SK-N-SH (cell line): ENCODE data around the gene LGR4. TPM values are rescaled to one million over a fixed set of nuclear protein-coding genes. Genes with fewer than 3 reads are reported as not detected.

Experiments used
- CTCF ChIA-PET: fragments of 300-600, 350-600 bp; formaldehyde crosslinking; extraction: SDS; loops from one replicate; lab custom pipeline; 2021; lab: Yijun Ruan, JAX
- POLR2A ChIA-PET: fragments of 350-600 bp; sonication (Branson Sonifier 250); formaldehyde crosslinking; extraction: SDS; loops from one replicate; lab custom pipeline; 2020; ENCODE audit warnings: antibody characterized with exemption, inconsistent platforms; lab: Yijun Ruan, JAX
- DNase-seq: peaks from one replicate; pipeline ENCODE4 v3.0.0; 2012
- H2AFZ ChIP-seq: fragments of 200-600 bp; sonication (generic); 2 replicates; pipeline ENCODE4 v1.8.1; 2016; ENCODE audit warnings: antibody characterized with exemption, mild to moderate bottlenecking, low read depth
- H3F3A ChIP-seq: fragments of 200-600 bp; sonication (generic); replicated peaks from 2 replicates; pipeline ENCODE3; 2016; ENCODE audit warnings: antibody characterized with exemption, mild to moderate bottlenecking; ENCODE audit not compliant: insufficient read depth
- H3K27ac ChIP-seq, 2 experiments: fragments of 200-500 bp in 1 of 2; fragments of 200-600 bp in 1 of 2; sonication (Bioruptor generic) in 1 of 2; sonication (generic), shearing (Covaris generic) in 1 of 2; 2 replicates each; pipeline versions ENCODE4 v1.5.1 to v1.6.1; 2014 to 2016; ENCODE audit warnings: low read depth in 2 of 2, inconsistent platforms in 1 of 2, low read length in 1 of 2, mild to moderate bottlenecking in 1 of 2, mixed read lengths in 1 of 2
- H3K27me3 ChIP-seq: fragments of 200-600 bp; sonication (generic), shearing (Covaris generic); 2 replicates; pipeline ENCODE4 v1.6.1; 2016; ENCODE audit warnings: mixed run types; ENCODE audit not compliant: insufficient read depth
- H3K36me3 ChIP-seq, 2 experiments: fragments of 200-500 bp in 1 of 2; fragments of 200-600 bp in 1 of 2; sonication (Bioruptor generic) in 1 of 2; sonication (generic) in 1 of 2; replicated peaks in 1 of 2; 2 replicates each; pipeline versions ENCODE3 to v1.5.1; 2014 to 2016; ENCODE audit warnings: low read length in 1 of 2, mild to moderate bottlenecking in 1 of 2; ENCODE audit not compliant: insufficient read depth in 2 of 2, control insufficient read depth in 1 of 2
- H3K4me1 ChIP-seq, 2 experiments: fragments of 200-500 bp in 1 of 2; fragments of 200-600 bp in 1 of 2; sonication (Bioruptor generic) in 1 of 2; sonication (generic), shearing (Covaris generic) in 1 of 2; 2 replicates each; pipeline versions ENCODE4 v1.5.1 to v1.6.1; 2014 to 2016; ENCODE audit warnings: low read depth in 1 of 2, low read length in 1 of 2, mixed run types in 1 of 2; ENCODE audit not compliant: insufficient read depth in 2 of 2, control insufficient read depth in 1 of 2
- H3K4me2 ChIP-seq: fragments of 200-600 bp; sonication (generic), shearing (Covaris generic); 2 replicates; pipeline ENCODE4 v1.6.1; 2017; ENCODE audit warnings: mixed run types
- H3K4me3 ChIP-seq, 2 experiments: fragments of 200-500 bp in 1 of 2; fragments of 200-600 bp in 1 of 2; sonication (Bioruptor generic) in 1 of 2; sonication (generic), shearing (Covaris generic) in 1 of 2; 2 replicates each; pipeline versions ENCODE4 v1.5.1 to v1.8.1; 2014 to 2016; ENCODE audit warnings: low read depth in 2 of 2, inconsistent platforms in 1 of 2, low read length in 1 of 2, mild to moderate bottlenecking in 1 of 2, mixed read lengths in 1 of 2, moderate library complexity in 1 of 2
- H3K79me2 ChIP-seq: fragments of 200-600 bp; sonication (generic); 2 replicates; pipeline ENCODE4 v1.8.1; 2017; ENCODE audit warnings: mild to moderate bottlenecking; ENCODE audit not compliant: insufficient read depth
- H3K9ac ChIP-seq: fragments of 200-600 bp; sonication (generic); 2 replicates; pipeline ENCODE4 v1.6.1; 2017; ENCODE audit warnings: mixed run types
- H3K9me2 ChIP-seq: fragments of 200-600 bp; sonication (generic); 2 replicates; pipeline ENCODE4 v1.6.1; 2017; ENCODE audit warnings: mixed run types
- H3K9me3 ChIP-seq: fragments of 200-600 bp; sonication (generic); 2 replicates; pipeline ENCODE4 v1.6.1; 2017; ENCODE audit warnings: mixed run types, mild to moderate bottlenecking, moderate library complexity
- H4K20me1 ChIP-seq: fragments of 200-600 bp; sonication (generic); 2 replicates; pipeline ENCODE4 v1.6.1; 2017; ENCODE audit warnings: mild to moderate bottlenecking, mixed run types; ENCODE audit not compliant: insufficient read depth
- FOSL2 ChIP-seq: IDR thresholded peaks from 2 replicates; pipeline ENCODE4 v1.4.0; 2012; ENCODE audit warnings: low read depth, mild to moderate bottlenecking, moderate library complexity, borderline replicate concordance
- FOXJ3 ChIP-seq: sonication (generic); formaldehyde crosslinking; IDR thresholded peaks from 2 replicates; pipeline ENCODE4 v1.5.1; 2020; ENCODE audit warnings: mild to moderate bottlenecking, missing genetic modification reagents
- GATA2 ChIP-seq: sonication (generic); formaldehyde crosslinking; IDR thresholded peaks from 2 replicates; pipeline ENCODE4 v1.5.0; 2020; ENCODE audit warnings: mild to moderate bottlenecking, missing genetic modification reagents
- JUND ChIP-seq: IDR thresholded peaks from 2 replicates; pipeline ENCODE4 v1.4.0; 2012
- MAX ChIP-seq: IDR thresholded peaks from 2 replicates; pipeline ENCODE4 v1.4.0; 2012; ENCODE audit warnings: low read depth
- MEF2A ChIP-seq: IDR thresholded peaks from 2 replicates; pipeline ENCODE4 v1.4.0; 2012; ENCODE audit warnings: low read depth, borderline replicate concordance
- MXI1 ChIP-seq: IDR thresholded peaks from 2 replicates; pipeline ENCODE4 v1.6.1; 2012; ENCODE audit warnings: mild to moderate bottlenecking, low read depth, low read length, improper control_type of control experiment
- PBX3 ChIP-seq: IDR thresholded peaks from 2 replicates; pipeline ENCODE4; 2012
- POLR2AphosphoS5 ChIP-seq: IDR thresholded peaks from 2 replicates; pipeline ENCODE4 v1.6.1; 2012; ENCODE audit warnings: low read depth, low read length
- RXRA ChIP-seq: IDR thresholded peaks from 2 replicates; pipeline ENCODE4 v1.4.0; 2012; ENCODE audit warnings: low read depth, mild to moderate bottlenecking, borderline replicate concordance
- TAF1 ChIP-seq: IDR thresholded peaks from 2 replicates; pipeline ENCODE4 v1.6.1; 2012; ENCODE audit warnings: low read depth, mild to moderate bottlenecking, low read length, moderate library complexity, borderline replicate concordance
- TCF12 ChIP-seq: IDR thresholded peaks from 2 replicates; pipeline ENCODE4 v1.4.0; 2012
- TEAD4 ChIP-seq: IDR thresholded peaks from 2 replicates; pipeline ENCODE4 v1.4.0; 2012; ENCODE audit warnings: mild to moderate bottlenecking, borderline replicate concordance; ENCODE audit not compliant: insufficient read depth
- USF2 ChIP-seq: fragments of 150-350 bp; IDR thresholded peaks from 2 replicates; pipeline ENCODE4 v1.6.1; 2017; ENCODE audit warnings: antibody characterized with exemption, low read length, low read depth, borderline replicate concordance
- YY1 ChIP-seq: IDR thresholded peaks from 2 replicates; pipeline ENCODE4 v1.4.0; 2012; ENCODE audit warnings: low read depth, mild to moderate bottlenecking
- WGBS: methylation state at CpG from one replicate; pipeline ENCODE4 v1.1.6; 2017; ENCODE audit warnings: low lambda C conversion rate; 5-methylcytosine and 5-hydroxymethylcytosine counted together
- polyA plus RNA-seq, 3 experiments: library from polyadenylated mRNA; depleted of rRNA; stranded (reverse); fragments of >200 nt; gene quantifications; 2 replicates each; pipeline ENCODE4 v1.2.3, GENCODE V29; 2012

Gene LGR4
- polyA plus RNA-seq, 1 of the 3 experiments (the other 2 are of a cell fraction): 2.6 TPM

- DNase-seq: no peak
- Histone ChIP-seq H3F3A (no peaks in the 10 kb centered on the region), H3K9me2 (no peaks in the 10 kb centered on the region), H3K4me1 (peaks cover 4 to 10% of the 10 kb centered on the region in 2 experiments; a peak in 3 of 4 replicates), H3K27ac (no peak overlapping the region), H4K20me1 (no peaks in the 10 kb centered on the region), H3K9me3 (no peaks in the 10 kb centered on the region), H3K4me3 (no peak overlapping the region), H3K9ac (no peak overlapping the region), H2AFZ (no peak overlapping the region), H3K4me2 (no peak overlapping the region), H3K36me3 (no peaks in the 10 kb centered on the region), H3K79me2 (no peaks in the 10 kb centered on the region; the same call in 1 of the 2 replicates), H3K27me3 (no peaks in the 10 kb centered on the region)
- TF ChIP-seq TAF1 (no peak), TEAD4 (no peak), MAX (no peak), POLR2AphosphoS5 (no peak), MXI1 (no peak)
- CTCF ChIA-PET: no interaction called here
- WGBS: 81% methylated on average over 2 of the region's 2 CpGs
- POLR2A ChIA-PET: no interaction called here
Observed at GRCh38 chr11:27433742-27434141, 38.8 kb downstream of the LGR4 start.

- H3K4me3 ChIP-seq: no peak overlapping the region
- no peak overlapping the region for H3K4me2 ChIP-seq
- no peaks in the 10 kb centered on the region; the same call in 1 of the 2 replicates for H3K79me2 ChIP-seq
- CTCF ChIA-PET: interaction anchor here (0.6 kb wide), 1 partner anchor 1730 kb away, joined by 3 read pairs; no protein-coding TSS in a partner anchor
- no peaks in the 10 kb centered on the region for H4K20me1 ChIP-seq
- no peak overlapping the region for H2AFZ ChIP-seq
- DNase-seq: no peak
- no peaks in the 10 kb centered on the region for H3K36me3 ChIP-seq
- TF ChIP-seq FOSL2 (no peak), FOXJ3 (CRISPR knock-in tag) (no peak), USF2 (no peak), YY1 (no peak), TCF12 (no peak), GATA2 (no peak), JUND (no peak), PBX3 (no peak), RXRA (no peak), MEF2A (no peak)
- H3K9me2 ChIP-seq: no peaks in the 10 kb centered on the region
- H3K9ac ChIP-seq: no peak overlapping the region
- WGBS: 100% methylated on average over 2 of the region's 2 CpGs
- H3K9me3 ChIP-seq: no peaks in the 10 kb centered on the region
- no peaks in the 10 kb centered on the region for H3K27me3 ChIP-seq
- no peaks in the 10 kb centered on the region for H3F3A ChIP-seq
- POLR2A ChIA-PET: no interaction called here
- H3K4me1 ChIP-seq: peaks cover 4 to 10% of the 10 kb centered on the region in 2 experiments; a peak in 3 of 4 replicates
- H3K27ac ChIP-seq: no peak overlapping the region
Observed at GRCh38 chr11:27431808-27432207, 40.8 kb downstream of the LGR4 start.
